HCEC 1CT (cell line): ENCODE results near the gene PGAP6.
"Not testable (repeated sequence)": the region's sequence is repeated elsewhere in the genome, so short reads cannot be mapped to it uniquely, and the experiment has no call there.

Source experiments
- DNase-seq: peaks from one replicate; pipeline ENCODE4 v3.0.0-alpha.2; 2017

Gene PGAP6

DNA sequence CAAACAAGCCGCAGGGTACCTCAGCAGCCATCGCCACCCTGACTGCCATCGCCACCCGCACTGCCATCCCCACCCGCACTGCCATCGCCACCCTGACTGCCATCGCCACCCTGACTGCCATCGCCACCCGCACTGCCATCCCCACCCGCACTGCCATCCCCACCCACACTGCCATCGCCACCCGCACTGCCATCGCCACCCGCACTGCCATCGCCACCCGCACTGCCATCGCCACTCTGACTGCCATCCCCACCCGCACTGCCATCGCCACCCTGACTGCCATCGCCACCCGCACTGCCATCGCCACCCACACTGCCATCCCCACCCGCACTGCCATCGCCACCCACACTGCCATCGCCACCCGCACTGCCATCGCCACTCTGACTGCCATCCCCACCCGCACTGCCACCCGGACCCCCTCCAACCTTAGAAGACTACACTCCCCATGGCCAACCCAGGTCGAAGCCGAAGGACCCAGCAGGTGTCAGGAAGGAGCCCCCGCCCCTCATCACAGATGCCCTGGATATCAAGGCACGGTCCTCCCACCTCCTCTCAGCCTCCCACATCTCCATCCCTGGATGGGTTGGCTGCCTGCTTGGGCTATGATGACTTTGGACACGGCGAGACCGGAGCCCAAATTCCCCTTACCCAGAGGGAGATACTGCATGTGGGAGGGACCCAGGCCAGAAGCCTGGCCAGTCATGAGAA lies 3.5 kb downstream of the PGAP6 start:
- not testable (repeated sequence) for DNase-seq

DNA sequence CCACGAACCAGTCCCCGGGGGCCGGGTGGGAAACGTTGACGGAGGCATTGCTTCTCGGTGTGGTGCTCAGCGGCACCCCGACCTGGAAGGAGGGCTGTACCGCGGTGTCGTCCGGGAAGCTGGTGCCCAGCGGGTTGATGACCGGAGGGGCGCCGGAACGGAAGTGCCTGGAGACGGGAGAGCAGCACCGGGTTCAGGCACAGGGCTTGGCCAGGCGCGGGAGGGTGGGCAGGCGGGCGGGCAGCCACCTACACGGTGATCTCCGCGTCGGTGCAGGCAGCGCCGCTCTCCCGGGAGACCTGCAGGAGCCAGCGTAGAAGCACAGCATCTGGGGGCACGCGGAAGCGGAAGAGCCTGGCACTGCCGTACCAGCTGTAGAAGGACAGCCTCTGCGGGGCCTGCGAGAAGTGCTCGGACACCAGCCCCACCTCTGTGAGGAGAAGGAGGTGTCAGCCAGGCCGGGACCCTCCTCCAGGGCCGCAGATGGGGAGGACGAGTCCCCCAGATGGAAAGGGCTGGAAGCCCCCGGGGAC lies 4.3 kb downstream of the PGAP6 start:
- DNase-seq, result no peak

DNA sequence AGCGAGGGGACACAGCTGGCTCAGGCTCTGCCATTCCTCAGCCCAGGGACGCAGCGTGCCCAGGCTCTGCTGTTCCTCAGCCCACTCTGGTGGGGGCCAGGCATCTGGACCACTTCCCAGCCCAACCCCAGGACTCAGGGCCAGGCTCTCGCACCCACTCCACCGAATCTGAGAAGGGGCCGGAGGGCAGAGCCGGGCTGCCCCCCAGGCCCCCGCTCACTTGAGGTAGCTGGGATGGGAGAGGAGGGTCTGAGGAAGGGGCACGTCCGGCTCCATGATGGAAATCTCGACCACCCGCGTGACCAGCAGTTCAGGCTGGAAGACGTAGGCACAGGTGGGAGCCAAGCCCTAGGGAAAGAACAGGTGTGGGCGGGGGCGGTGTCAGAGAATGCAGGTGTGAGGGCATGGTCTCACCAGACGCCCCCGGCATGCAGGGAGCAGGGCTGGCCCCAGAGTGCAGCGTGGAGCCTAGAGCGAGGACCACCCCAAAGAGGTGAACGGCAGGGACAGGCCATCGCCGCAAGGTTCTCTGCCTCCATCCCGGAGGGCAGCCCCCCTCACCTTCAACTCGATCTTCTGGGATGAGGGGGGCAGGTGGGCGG lies 4.9 kb downstream of the PGAP6 start:
- DNase-seq, result no peak

DNA sequence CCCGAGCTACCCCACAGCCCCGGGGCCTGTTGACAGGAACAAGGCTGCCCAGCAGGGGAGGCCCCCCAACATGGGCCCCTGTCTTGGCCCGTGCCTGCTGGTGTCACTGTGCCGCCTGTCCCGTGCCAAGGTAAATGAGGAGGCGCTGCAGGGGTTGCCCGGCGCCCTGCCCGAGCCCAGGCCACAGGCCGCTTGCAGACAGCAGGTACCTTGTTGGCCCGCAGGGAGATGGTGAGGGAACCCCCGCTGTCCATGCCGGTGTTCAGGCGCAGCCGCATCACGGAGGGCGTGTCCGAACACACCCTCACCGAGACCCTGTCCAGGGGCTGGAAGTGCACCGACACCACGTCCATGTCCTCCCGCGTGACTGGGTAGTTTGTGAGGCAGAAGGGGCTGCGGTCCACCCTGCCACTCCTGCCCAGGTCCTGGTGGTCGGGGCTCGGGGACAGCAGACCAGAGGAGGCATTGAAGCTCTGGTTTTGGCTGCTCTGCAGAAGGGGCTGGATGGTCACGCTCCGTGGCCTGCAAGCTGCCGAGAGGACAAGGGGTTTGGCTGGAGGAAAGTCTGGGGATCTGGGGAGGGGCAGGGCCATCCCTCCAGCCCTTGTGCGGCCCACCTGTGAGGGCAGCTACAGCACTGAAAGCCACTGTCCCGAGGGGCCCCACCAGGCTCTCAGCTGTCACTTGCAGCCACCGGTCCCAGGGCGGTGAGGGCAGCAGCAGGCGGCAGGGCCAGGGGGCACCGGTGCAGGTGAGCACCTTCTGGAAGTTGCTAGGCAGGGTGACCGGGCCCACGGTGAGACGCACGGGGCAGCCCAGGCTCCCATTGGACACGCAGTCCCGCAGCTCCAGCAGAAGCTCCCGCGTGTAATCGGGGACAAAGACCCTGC lies 5.6 kb downstream of the PGAP6 start:
- no peak for DNase-seq

DNA sequence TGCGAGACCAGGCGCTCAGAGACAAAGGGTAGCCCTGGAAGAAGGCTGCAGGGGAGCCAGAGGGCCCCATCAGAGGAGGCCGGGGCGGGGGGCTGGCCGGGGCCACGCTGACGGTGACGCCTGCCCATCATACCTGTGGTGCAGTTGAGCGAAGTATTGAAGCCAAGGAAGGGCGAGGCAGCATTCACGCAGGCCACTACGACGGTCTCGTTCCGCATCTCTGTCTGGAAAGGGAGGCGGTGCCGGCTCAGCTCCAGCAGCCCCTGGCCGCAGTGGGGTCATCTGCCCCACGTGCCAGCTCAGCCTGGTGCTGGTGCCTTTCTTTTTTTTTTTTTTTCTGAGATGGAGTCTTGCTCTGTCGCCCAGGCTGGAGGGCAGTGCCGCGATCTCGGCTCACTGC lies 6.6 kb downstream of the PGAP6 start:
- no peak for DNase-seq

DNA sequence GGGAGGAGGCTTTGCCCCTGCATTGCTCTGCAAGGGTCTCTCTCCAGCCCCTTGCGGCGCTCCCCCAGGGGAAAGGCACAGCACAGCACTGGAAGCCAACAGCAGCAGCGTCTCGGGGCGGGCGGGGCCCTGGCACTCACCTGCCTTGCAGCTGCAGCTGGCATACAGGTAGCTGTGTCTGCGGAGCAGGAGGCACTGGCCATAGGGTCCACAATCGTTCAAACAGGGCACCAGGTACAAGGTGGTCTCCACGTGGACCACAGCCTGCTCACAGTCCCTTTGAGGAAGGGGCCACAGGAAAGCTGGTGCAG lies 7.2 kb downstream of the PGAP6 start:
- no peak for DNase-seq

DNA sequence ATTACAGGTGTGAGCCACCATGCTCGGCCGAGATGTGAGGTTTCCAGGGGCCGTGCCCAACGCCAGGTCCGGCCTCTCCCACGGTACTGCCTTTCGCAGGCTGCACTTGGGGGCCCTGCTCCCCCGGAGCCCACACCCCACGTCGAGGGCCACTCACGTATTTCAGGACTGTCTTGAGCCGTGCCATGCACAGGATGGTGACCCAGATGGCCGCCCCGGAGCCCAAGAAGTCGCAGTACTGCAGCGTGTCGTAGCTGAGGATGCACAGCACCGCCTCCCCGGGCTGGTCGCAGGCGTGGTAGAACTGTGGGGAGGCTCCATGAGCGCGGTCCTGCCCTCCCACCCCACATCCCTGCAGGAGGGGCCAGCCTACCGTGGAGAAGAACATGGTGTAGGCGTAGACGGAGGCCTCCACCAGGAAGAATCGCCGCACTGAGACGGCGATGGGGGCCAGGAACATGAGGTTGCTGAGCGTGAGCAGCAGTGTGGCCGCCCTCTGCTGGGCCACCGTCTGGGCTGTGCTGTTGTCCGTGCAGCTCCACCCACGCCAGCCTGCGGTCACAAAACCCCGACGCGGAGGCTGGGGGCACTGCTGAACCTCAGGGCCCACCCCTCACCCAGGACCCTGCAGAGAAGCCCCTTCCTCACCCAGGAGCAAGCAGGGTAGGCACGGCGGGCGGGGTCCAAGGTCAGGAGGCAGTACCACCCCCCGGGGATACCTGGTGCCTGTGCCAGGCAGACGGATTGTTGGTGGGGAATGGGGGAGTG lies 7.7 kb downstream of the PGAP6 start:
- no peak for DNase-seq

DNA sequence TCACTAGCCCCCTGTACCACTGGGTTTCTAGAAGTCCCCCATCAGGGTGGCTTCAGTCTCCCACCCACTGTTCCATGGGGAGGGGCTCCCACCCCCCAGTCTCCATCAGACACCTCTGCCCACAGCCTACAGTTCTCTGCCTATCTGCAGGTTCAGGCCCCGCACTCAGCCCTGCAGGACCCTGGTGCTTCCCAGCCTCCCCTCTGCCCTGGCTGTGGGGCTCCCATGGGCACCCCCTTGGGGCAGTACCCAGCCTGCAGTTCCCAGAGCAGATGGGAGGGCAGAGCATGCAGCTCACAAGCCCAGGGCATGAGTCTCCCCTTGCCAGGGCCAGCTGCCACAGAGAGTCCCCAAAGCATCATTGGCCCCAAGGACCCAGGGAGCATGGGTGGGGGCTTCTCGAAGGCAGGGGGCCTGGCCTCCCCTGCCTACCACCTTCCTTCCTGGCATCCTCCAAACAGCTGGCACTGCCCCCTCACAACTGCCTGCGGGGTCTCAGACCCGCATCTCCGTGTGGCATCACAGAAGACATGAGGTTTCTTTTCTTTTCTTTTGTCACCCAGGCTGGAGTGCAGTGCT lies 8.7 kb downstream of the PGAP6 start:
- no peak for DNase-seq

DNA sequence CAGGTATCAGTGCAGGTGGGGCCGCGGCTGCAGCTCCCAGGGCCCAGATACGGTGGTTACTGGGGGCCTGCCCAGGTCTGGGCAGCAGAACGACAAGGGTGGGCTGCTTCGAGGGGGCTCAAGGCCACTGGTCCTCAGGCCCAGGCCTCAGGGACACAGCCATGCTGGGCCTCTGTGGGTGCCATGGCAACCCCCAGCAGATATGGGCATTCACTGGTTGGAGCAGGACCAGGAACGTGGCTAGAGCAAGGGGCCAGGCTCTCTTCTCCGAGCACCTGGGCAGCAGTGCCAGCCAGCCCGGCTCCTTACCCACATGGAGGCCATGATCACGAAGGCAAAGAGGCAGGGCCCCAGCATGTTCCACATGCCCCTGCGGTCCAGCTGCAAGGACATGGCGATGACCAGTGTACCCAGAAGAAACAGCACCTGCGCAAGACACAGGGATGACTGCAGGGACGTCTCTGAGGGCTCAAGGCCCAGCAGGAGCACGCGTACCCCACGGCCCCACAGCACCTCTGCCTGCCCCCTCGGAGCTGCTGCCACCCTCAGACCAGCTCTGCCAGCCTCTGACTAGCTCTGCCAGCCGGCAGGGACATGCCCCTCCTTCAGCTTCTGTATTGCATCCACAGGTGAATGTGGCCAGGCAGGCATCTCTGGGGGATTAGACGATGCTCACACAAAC lies 9.3 kb downstream of the PGAP6 start:
- no peak for DNase-seq

DNA sequence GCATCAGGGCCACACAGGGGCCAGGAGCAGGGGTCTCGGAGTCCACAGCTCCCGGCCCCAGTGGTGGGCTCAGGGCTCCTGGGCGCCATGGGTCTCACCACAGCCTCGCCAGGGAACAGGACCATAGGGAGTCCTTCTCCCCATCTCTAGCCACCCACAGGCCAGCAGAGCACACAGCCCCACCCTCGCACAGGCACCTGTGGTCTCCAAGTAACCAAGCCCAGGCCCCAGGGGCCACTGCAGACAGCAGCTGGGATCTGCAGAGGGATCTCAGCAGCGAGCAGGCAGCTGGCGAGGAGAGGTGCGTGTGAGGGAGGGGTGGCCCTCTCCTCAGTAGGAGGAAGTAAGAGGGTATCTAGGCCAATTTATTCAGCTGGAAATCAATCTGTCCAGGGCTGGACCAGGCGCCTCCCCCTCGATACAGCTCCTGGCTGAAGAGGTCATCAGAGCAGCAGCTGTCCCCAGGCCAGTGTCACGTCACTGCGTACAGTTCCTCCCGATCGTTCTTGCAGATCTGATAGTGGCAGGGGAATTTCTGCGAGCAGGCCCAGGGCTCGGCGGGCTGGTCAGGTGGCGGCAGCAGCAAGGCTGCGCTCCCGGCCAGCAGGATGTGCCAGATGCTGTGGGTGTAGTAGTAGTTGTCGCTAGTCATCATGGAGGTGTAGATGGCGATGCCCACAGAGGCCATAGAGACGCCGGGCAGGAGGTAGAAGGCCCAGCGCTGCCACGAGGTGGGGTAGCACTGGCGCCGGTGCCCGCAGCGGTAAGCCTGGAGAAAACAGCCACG lies 10.1 kb downstream of the PGAP6 start:
- no peak for DNase-seq

DNA sequence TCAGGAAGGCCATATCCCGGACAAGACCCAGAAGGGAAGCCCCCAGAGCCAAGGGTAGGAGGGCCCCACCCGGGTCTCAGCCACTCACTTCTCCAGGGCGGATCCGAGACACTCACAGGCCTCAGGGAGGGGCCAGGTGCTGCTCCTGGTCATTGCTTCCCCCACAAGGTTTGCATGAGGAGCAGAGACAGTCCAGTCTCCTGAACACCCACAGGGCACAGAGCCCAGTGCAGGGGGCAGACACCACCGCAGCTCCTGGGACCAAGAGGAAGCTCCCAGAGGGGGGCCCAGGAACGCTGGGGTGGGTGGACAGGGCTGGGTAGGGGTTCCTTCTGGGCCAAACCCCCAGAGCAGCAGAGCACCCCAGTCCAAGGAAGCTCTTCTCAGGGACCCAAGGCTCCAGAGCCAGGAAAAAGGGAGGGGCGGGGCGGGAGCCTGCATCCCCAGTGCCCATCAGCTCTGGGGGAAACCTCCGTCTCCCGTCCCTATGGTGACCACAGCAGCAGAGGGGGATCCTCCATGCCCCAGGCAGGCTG lies 10.7 kb downstream of the PGAP6 start:
- no peak for DNase-seq

DNA sequence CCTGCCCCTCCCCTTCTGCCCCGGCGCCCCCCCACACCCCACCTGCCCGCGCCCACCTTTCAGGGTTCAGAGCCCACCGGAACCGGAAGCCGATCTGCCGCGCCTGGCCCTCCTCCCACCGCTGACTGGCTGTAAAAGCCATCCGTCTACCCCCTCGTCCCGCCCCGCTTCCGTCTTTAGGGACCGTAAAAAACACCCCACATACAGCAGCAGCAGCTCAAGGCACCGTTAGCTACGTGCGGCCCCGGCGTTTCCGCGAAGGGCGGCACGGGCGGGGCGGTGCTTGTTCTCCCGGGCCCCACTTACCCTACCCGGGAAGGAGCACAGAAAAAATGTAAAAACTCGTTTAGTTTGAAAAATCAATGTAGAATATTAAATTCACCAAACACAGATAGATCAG lies 11.3 kb downstream of the PGAP6 start, which contains the start of gene MRPL28:
TSS of gene MRPL28 (minus strand) at position 96 of the 400 bp plus-strand sequence. CDS start 320 bp downstream, outside the sequence.
- peak; percentile 92 for DNase-seq

DNA sequence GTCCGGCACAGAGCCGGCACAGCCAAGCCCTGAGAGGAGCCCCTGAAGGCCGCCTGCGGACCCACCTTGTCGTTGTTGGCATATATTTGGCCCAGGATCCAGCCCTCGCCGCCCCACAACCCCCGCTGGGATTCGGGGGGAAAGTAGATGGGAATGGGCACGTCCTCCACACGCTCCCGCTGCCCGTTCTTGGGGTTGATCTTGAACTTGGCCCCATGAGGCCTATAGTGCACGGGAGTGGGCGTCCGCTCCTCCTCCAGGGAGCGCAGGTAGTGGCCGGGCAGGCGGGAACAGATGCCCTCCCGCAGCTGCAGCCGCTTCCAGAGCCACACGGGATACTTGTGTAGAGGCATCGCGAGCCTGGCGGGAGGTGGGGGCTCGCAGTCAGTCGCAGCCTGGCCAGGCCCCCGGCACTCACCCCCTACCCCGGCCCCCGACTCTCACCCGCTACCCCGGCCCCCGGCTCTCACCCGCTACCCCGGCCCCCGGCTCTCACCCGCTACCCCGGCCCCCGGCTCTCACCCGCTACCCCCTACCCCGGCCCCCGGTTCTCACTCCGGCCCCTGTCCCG lies 11.8 kb downstream of the PGAP6 start:
- DNase-seq, result no peak

DNA sequence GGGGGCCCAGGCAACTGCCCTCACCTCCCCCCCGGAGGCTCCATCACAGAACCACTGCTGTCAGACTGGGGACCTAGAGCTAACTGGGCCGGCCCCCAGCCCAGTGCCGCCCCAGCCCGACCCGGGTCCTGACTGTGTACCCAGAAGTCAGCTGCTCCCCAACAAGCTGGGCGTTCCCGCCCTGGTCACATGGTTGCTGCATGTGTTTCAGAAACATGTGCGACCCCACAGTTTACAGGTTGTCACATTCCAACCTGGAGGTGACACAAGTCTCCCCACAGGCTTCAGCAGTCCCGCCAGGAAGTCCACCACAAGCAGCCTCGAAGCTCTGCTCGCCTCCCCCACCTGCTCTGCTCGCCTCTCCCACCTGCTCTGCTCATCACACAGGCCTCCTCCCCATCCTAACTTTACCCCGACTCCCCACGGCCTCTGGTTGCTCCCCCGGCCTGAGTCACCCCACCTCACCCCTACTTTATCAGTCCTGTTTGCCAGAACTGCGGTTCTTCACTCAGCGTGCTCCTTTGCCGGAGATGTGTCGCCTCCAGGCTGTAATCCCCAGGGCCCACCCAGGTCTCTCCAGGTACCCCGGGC lies 12.4 kb downstream of the PGAP6 start:
- no peak for DNase-seq

DNA sequence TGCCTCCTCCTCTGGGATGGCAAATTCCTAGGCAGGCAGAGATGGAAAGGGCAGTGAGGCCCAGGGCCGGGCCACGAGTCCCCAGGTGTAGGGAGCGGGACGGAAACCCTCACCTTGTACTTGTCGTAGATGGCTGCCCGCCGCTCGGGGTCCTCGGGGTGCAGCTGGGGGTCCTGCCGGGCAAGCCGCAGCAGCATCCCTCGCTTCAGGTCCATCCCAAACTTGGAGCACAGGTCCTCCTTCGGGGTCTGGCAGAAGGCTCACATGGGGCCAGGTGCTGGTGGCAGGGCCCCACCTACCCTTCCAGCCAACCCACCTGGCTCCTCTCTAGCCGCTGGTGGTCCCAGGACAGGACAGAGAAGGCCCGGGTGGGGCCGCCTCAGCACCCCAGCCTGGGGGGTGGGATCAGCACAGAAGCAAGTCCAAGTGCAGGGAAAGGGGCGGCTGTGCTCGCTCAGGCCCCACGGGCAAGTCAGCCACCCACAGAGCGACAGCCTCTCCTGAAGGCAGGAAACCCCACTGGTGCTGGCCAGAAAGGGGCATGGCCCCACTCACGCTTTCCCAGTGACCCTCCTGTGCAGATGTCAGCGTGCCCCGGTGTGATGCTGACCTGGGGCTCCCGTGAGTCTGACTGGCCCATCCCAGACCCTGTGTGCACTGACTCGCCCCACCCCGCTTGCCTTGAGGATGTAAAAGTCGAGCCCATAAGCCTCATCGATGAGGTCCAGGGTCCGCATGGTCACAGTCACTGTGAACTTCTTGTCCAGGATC lies 13.2 kb downstream of the PGAP6 start:
- no peak for DNase-seq

DNA sequence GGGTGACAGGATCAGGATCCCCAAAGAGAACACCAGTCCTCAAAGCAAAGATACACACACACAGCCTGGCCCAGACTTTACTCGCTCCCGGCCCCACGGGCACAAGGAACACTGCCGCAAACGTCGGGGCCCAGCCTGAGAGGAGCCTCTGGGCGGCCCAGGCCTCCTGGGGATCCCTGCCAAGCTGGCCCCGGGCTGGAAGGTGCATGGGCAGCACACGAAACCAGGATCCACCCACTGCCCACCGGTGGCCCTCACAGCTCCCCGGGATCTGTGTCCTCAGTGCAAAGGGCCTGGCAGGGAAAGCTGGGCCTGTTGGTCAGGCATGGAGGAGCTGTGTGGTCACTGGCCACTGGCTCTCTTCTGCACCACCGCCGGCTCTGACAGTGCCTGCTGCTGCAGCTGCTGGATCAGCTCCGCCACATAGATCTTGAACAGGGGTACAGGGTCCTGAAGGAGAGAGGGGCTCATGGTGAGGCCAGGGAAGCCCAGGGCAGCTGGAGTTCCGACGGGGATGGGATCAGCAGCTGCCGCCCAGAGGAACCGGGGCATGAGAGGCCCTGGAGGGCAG lies 14.4 kb downstream of the PGAP6 start:
- no peak for DNase-seq

DNA sequence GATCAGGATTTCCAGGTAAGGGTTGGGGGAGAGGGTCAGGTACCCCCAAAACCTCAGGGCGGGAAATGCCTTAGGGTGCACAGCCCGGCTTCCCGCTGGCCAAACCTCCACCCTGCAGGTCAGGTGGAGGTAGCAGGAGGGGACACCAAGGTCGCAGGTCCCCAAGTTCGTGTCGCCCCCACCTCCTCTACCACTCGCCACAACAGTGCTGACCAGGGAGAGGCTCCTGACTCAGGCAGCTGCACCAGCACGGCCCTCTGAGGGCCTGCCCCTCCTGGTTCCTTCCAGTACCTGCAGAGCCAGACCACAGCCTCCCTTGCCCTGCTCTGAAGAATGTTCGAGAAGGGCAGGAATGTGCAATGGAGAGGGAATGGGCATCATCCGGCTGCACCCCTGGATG lies 15.3 kb downstream of the PGAP6 start:
- DNase-seq, result no peak

DNA sequence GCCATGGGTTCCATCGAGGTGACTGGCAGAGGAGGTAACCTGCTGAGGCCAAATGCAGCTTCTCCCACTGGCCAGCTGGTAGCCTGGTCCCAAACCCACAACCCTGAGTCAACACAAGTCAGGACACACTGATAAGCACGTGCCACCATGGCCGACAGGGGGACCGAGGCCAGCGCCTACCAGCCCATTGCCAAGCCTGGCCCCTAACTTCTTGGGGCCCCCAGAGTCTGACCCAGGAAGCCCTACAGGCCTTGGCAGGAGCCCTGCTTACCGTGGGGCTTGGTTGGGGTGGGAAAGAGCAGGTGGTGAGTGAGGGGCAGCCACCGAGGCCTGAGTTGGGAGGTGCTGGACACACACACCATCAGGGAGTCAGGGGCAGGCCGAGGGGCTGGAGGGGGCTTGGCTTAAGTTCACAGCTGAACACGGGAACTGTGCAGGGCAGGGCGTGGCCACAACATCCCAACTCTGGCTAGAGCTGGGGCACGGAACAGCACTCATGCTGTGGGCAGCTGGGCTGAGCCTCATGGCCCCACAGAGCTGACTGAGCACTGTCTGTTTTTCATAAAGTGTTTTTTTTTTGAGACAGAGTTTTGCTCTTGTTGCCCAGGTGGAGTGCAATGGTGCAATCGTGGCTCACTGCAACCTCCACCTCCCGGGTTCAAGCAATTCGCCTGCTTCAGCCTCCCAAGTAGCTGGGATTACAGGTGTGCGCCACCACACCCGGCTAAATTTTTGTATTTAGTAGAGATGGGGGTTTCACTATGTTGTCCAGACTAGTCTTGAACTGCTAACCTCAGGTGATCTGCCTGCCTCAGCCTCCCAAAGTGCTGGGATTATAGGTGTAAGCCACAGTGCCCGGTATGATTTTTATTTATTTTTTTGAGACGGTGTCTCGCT lies 16.9 kb downstream of the PGAP6 start:
- DNase-seq, result no peak
